WTC11 (cell line): ENCODE results near the gene ERAS. TPM values are rescaled to one million over a fixed set of nuclear protein-coding genes. Genes with fewer than 3 reads are reported as not detected.

Source experiments
- ATAC-seq: fragments of 200-7000 bp; cut with Tn5 transposase; 2 replicates; pipeline ENCODE4 v1.10.0; 2021; ENCODE audit warnings: mild to moderate bottlenecking, moderate library complexity
- CTCF ChIA-PET: fragments of 300-600 bp; sonication (Branson Sonifier 250); formaldehyde crosslinking; loops from one replicate; lab custom pipeline; 2021; ENCODE audit warnings: antibody characterized with exemption; lab: Charles Lee
- POLR2A ChIA-PET: fragments of 350-600 bp; sonication (Branson Sonifier 250); formaldehyde crosslinking; loops from one replicate; lab custom pipeline; 2021; ENCODE audit warnings: antibody characterized with exemption; lab: Charles Lee
- DNase-seq: peaks from one replicate; pipeline ENCODE4 v3.0.0; 2021; ENCODE audit warnings: low spot score
- H3K27ac Mint-ChIP-seq: 2 replicates; pipeline ENCODE4 v1.8.0; 2021; ENCODE audit warnings: mixed read lengths
- H3K27me3 Mint-ChIP-seq: 2 replicates; pipeline ENCODE4 v1.8.0; 2021; ENCODE audit warnings: low read depth, mild to moderate bottlenecking, moderate library complexity, mixed read lengths
- H3K36me3 Mint-ChIP-seq: 2 replicates; pipeline ENCODE4 v1.8.0; 2021; ENCODE audit warnings: mixed read lengths
- H3K4me1 Mint-ChIP-seq: 2 replicates; pipeline ENCODE4 v1.8.0; 2022; ENCODE audit warnings: mixed read lengths
- H3K4me3 Mint-ChIP-seq: 2 replicates; pipeline ENCODE4 v1.8.0; 2021; ENCODE audit warnings: mild to moderate bottlenecking, moderate library complexity, mixed read lengths
- H3K9me3 Mint-ChIP-seq: 2 replicates; pipeline ENCODE4 v1.8.0; 2021; ENCODE audit warnings: mixed read lengths
- ATF1 ChIP-seq: sonication (generic); formaldehyde crosslinking; IDR thresholded peaks from 2 replicates; pipeline ENCODE4 v1.8.1; 2023; ENCODE audit warnings: mild to moderate bottlenecking, moderate library complexity, missing genetic modification reagents
- CBFB ChIP-seq: sonication (generic); formaldehyde crosslinking; IDR thresholded peaks from 2 replicates; pipeline ENCODE4 v1.8.1; 2022; ENCODE audit warnings: mild to moderate bottlenecking, low read depth, missing genetic modification reagents
- CREB1 ChIP-seq: sonication (generic); formaldehyde crosslinking; IDR thresholded peaks from 2 replicates; pipeline ENCODE4 v1.8.0; 2023; ENCODE audit warnings: mild to moderate bottlenecking, missing genetic modification reagents
- ELF4 ChIP-seq: sonication (generic); formaldehyde crosslinking; IDR thresholded peaks from 2 replicates; pipeline ENCODE4 v1.8.1; 2022; ENCODE audit warnings: low read depth, mild to moderate bottlenecking, moderate library complexity, missing genetic modification reagents
- ETV6 ChIP-seq: sonication (generic); formaldehyde crosslinking; IDR thresholded peaks from 2 replicates; pipeline ENCODE4 v1.8.1; 2022; ENCODE audit warnings: mild to moderate bottlenecking, missing genetic modification reagents
- FOXP1 ChIP-seq: sonication (generic); formaldehyde crosslinking; IDR thresholded peaks from 2 replicates; pipeline ENCODE4 v1.8.0; 2022; ENCODE audit warnings: missing genetic modification reagents, mild to moderate bottlenecking, moderate library complexity, borderline replicate concordance
- GABPB1 ChIP-seq: sonication (generic); formaldehyde crosslinking; IDR thresholded peaks from 2 replicates; pipeline ENCODE4 v1.8.1; 2023; ENCODE audit warnings: mild to moderate bottlenecking, missing genetic modification reagents
- IRF2 ChIP-seq: sonication (generic); formaldehyde crosslinking; IDR thresholded peaks from 2 replicates; pipeline ENCODE4 v1.8.0; 2022; ENCODE audit warnings: low read depth, missing genetic modification reagents, borderline replicate concordance
- JAZF1 ChIP-seq: fragments of 250-450 bp; sonication (Bioruptor Pico); IDR thresholded peaks from 2 replicates; pipeline ENCODE4 v1.9.0; 2021; ENCODE audit warnings: moderate library complexity, mild to moderate bottlenecking, inconsistent platforms
- MXD4 ChIP-seq: fragments of 250-450 bp; sonication (Bioruptor Pico); IDR thresholded peaks from 2 replicates; pipeline ENCODE4 v1.8.0; 2021; ENCODE audit warnings: mild to moderate bottlenecking, moderate library complexity, borderline replicate concordance
- MYBL2 ChIP-seq: sonication (generic); formaldehyde crosslinking; IDR thresholded peaks from 2 replicates; pipeline ENCODE4 v1.8.1; 2023; ENCODE audit warnings: mild to moderate bottlenecking, moderate library complexity, missing genetic modification reagents
- NFYB ChIP-seq: sonication (generic); formaldehyde crosslinking; conservative IDR thresholded peaks from 2 replicates; pipeline ENCODE4 v1.8.0; 2022; ENCODE audit warnings: low read depth, missing genetic modification reagents
- PRRX2 ChIP-seq: fragments of 250-450 bp; sonication (Bioruptor Pico); IDR thresholded peaks from 2 replicates; pipeline ENCODE4 v1.8.0; 2021; ENCODE audit warnings: mild to moderate bottlenecking
- RORB ChIP-seq: fragments of 250-450 bp; sonication (Bioruptor Pico); IDR thresholded peaks from 2 replicates; pipeline ENCODE4 v1.9.0; 2021; ENCODE audit warnings: mild to moderate bottlenecking
- SMAD4 ChIP-seq: sonication (generic); formaldehyde crosslinking; IDR thresholded peaks from 2 replicates; pipeline ENCODE4 v1.8.0; 2022; ENCODE audit warnings: mild to moderate bottlenecking, missing genetic modification reagents
- TEAD4 ChIP-seq: sonication (generic); formaldehyde crosslinking; IDR thresholded peaks from 2 replicates; pipeline ENCODE4 v1.8.0; 2022; ENCODE audit warnings: mild to moderate bottlenecking, missing genetic modification reagents
- ZNF396 ChIP-seq: fragments of 250-450 bp; sonication (Bioruptor Pico); IDR thresholded peaks from 2 replicates; pipeline ENCODE4 v1.8.0; 2021; ENCODE audit warnings: mild to moderate bottlenecking, moderate library complexity, borderline replicate concordance
- ZNF416 ChIP-seq: fragments of 250-450 bp; sonication (Bioruptor Pico); IDR thresholded peaks from 2 replicates; pipeline ENCODE4 v1.9.0; 2021; ENCODE audit warnings: mild to moderate bottlenecking, inconsistent platforms
- ZNF423 ChIP-seq: fragments of 250-450 bp; sonication (Bioruptor Pico); IDR thresholded peaks from 2 replicates; pipeline ENCODE4 v2.1.2; 2022; ENCODE audit warnings: mild to moderate bottlenecking, moderate library complexity
- ZNF671 ChIP-seq: fragments of 250-450 bp; sonication (Bioruptor Pico); IDR thresholded peaks from 2 replicates; pipeline ENCODE4 v1.8.0; 2021; ENCODE audit warnings: mild to moderate bottlenecking
- total RNA-seq: library from RNA; stranded (reverse); gene quantifications from 3 replicates; pipeline ENCODE4 v1.2.3, GENCODE V29; 2021
- TF ChIP-seq, protein P1 (sequence below): sonication (generic); formaldehyde crosslinking; IDR thresholded peaks from 2 replicates; pipeline ENCODE4 v1.8.1; 2022; ENCODE audit warnings: low read depth, mild to moderate bottlenecking, moderate library complexity, missing genetic modification reagents, borderline replicate concordance
- TF ChIP-seq, protein P2 (sequence below): sonication (generic); formaldehyde crosslinking; IDR thresholded peaks from 2 replicates; pipeline ENCODE4 v1.8.1; 2023; ENCODE audit warnings: mild to moderate bottlenecking, missing genetic modification reagents, moderate library complexity
- TF ChIP-seq, protein P3 (sequence below): sonication (generic); formaldehyde crosslinking; IDR thresholded peaks from 2 replicates; pipeline ENCODE4 v1.8.0; 2022; ENCODE audit warnings: mild to moderate bottlenecking, missing genetic modification reagents
- TF ChIP-seq, protein P4 (sequence below): fragments of 250-450 bp; sonication (Bioruptor Pico); IDR thresholded peaks from 2 replicates; pipeline ENCODE4 v1.9.0; 2021; ENCODE audit warnings: mild to moderate bottlenecking
- TF ChIP-seq, protein P5 (sequence below): sonication (generic); formaldehyde crosslinking; IDR thresholded peaks from 2 replicates; pipeline ENCODE4 v1.8.0; 2022; ENCODE audit warnings: mild to moderate bottlenecking, missing genetic modification reagents
- TF ChIP-seq, protein P6 (sequence below): sonication (generic); formaldehyde crosslinking; IDR thresholded peaks from 2 replicates; pipeline ENCODE4 v1.8.0; 2022; ENCODE audit warnings: mild to moderate bottlenecking, missing genetic modification reagents
- TF ChIP-seq, protein P7 (sequence below): sonication (generic); formaldehyde crosslinking; IDR thresholded peaks from 2 replicates; pipeline ENCODE4 v1.8.1; 2023; ENCODE audit warnings: mild to moderate bottlenecking, missing genetic modification reagents, moderate library complexity

The ERAS gene
- total RNA-seq, 1 experiment from 2014 or later = not detected

DNA sequence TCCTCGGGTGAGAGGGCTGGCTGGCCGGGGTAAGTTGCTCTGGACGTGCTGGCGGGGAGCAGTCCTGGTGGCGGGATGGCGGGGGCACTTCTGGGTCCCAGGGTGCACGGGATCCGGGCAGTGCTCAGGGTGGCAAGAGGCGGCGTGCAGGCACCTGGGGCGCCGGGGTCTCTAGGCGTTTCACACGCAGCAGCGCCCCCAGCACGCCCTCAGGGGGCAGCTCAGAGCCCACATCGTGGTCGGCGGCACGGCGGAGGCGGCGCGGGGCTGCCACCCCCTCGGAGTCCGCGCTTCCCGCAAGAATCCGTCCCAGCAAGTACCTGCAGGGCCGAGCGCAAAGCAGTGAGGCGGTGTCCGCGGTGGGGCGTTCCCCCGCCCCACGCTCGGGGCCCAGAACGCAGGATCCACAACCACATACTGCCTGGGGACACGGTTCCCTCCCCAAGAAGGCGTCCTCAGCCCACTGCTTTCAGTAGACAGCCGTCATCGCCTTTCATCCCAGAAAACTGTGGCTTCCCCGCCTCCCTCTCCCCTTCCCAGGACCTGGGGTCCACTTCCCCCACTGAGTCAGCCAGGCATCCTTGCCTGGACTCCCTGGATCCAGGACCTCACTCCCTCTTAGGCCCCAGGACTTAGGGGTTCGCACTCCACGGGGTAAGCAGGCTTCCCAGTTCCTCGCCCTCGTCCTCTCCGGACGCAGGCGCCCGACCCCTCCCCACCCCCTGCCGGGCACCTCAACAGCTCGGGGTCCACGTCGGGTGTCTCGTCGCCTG lies 5.0 kb downstream of the ERAS start:
- Mint-ChIP-seq H3K27me3 (peaks cover 60% of the 10 kb centered on the region), H3K27ac (no peak overlapping the region), H3K4me1 (peaks cover 22% of the 10 kb centered on the region), H3K9me3 (no peaks in the 10 kb centered on the region), H3K36me3 (no peaks in the 10 kb centered on the region), H3K4me3 (peak overlapping the region; percentile 58)
- ATAC-seq (no peak), DNase-seq (peak; percentile 16)
- ChIA-PET POLR2A (no interaction called here), CTCF (interaction anchor here (1.1 kb wide), 1 partner anchor 8 kb away, joined by 3 read pairs; no protein-coding TSS in a partner anchor)
- TF ChIP-seq SMAD4 (CRISPR knock-in tag) = no peak
- TF ChIP-seq, protein P1, sequence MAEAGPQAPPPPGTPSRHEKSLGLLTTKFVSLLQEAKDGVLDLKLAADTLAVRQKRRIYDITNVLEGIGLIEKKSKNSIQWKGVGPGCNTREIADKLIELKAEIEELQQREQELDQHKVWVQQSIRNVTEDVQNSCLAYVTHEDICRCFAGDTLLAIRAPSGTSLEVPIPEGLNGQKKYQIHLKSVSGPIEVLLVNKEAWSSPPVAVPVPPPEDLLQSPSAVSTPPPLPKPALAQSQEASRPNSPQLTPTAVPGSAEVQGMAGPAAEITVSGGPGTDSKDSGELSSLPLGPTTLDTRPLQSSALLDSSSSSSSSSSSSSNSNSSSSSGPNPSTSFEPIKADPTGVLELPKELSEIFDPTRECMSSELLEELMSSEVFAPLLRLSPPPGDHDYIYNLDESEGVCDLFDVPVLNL (CRISPR knock-in tag) = no peak
- TF ChIP-seq, protein P2, sequence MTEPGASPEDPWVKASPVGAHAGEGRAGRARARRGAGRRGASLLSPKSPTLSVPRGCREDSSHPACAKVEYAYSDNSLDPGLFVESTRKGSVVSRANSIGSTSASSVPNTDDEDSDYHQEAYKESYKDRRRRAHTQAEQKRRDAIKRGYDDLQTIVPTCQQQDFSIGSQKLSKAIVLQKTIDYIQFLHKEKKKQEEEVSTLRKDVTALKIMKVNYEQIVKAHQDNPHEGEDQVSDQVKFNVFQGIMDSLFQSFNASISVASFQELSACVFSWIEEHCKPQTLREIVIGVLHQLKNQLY (CRISPR knock-in tag) = no peak
- TF ChIP-seq IRF2 = no peak
- TF ChIP-seq CBFB = no peak
- TF ChIP-seq ZNF423 = no peak
- no peak for TF ChIP-seq ELF4 (CRISPR knock-in tag)
- TF ChIP-seq ZNF396 (CRISPR knock-in tag) = no peak
- TF ChIP-seq GABPB1 (CRISPR knock-in tag) = no peak

DNA sequence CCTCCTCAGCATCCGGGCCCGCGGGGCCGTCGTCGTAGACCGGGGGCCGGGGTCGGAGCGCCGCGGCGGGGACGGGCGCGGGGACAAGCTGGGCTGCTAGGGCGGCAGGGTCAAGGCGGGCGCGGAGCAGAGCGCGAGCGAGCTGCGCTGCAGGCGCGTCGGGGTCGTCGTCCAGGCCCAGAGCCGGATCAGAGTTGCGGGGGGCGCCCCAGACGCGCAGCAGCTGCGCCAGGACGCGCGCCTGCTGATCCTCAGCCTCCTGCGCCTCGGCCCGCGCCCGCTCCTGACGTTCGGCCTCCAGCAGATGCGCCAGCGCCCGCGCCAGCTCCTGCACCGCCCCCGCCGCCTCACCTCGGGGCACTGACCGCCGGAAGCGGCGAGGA lies 5.6 kb downstream of the ERAS start:
- H3K27me3 Mint-ChIP-seq = peaks cover 65% of the 10 kb centered on the region
- no peaks in the 10 kb centered on the region for H3K9me3 Mint-ChIP-seq
- peaks cover 22% of the 10 kb centered on the region for H3K4me1 Mint-ChIP-seq
- ATAC-seq (peak; percentile 38), DNase-seq (peak; percentile 55)
- TF ChIP-seq CREB1 (no peak), NFYB (CRISPR knock-in tag) (no peak), RORB (CRISPR knock-in tag) (no peak), FOXP1 (CRISPR knock-in tag) (no peak), ATF1 (CRISPR knock-in tag) (no peak), TEAD4 (CRISPR knock-in tag) (no peak), MYBL2 (CRISPR knock-in tag) (no peak), ZNF671 (no peak), JAZF1 (CRISPR knock-in tag) (no peak), ZNF423 (no peak), MXD4 (CRISPR knock-in tag) (no peak), IRF2 (no peak), ETV6 (CRISPR knock-in tag) (no peak), ZNF416 (CRISPR knock-in tag) (no peak), PRRX2 (CRISPR knock-in tag) (no peak)
- TF ChIP-seq, protein P3, sequence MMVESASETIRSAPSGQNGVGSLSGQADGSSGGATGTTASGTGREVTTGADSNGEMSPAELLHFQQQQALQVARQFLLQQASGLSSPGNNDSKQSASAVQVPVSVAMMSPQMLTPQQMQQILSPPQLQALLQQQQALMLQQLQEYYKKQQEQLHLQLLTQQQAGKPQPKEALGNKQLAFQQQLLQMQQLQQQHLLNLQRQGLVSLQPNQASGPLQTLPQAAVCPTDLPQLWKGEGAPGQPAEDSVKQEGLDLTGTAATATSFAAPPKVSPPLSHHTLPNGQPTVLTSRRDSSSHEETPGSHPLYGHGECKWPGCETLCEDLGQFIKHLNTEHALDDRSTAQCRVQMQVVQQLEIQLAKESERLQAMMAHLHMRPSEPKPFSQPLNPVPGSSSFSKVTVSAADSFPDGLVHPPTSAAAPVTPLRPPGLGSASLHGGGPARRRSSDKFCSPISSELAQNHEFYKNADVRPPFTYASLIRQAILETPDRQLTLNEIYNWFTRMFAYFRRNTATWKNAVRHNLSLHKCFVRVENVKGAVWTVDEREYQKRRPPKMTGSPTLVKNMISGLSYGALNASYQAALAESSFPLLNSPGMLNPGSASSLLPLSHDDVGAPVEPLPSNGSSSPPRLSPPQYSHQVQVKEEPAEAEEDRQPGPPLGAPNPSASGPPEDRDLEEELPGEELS (CRISPR knock-in tag) = no peak
- TF ChIP-seq, protein P4, sequence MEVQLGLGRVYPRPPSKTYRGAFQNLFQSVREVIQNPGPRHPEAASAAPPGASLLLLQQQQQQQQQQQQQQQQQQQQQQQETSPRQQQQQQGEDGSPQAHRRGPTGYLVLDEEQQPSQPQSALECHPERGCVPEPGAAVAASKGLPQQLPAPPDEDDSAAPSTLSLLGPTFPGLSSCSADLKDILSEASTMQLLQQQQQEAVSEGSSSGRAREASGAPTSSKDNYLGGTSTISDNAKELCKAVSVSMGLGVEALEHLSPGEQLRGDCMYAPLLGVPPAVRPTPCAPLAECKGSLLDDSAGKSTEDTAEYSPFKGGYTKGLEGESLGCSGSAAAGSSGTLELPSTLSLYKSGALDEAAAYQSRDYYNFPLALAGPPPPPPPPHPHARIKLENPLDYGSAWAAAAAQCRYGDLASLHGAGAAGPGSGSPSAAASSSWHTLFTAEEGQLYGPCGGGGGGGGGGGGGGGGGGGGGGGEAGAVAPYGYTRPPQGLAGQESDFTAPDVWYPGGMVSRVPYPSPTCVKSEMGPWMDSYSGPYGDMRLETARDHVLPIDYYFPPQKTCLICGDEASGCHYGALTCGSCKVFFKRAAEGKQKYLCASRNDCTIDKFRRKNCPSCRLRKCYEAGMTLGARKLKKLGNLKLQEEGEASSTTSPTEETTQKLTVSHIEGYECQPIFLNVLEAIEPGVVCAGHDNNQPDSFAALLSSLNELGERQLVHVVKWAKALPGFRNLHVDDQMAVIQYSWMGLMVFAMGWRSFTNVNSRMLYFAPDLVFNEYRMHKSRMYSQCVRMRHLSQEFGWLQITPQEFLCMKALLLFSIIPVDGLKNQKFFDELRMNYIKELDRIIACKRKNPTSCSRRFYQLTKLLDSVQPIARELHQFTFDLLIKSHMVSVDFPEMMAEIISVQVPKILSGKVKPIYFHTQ (CRISPR knock-in tag) = no peak
- TF ChIP-seq, protein P5, sequence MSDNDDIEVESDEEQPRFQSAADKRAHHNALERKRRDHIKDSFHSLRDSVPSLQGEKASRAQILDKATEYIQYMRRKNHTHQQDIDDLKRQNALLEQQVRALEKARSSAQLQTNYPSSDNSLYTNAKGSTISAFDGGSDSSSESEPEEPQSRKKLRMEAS (CRISPR knock-in tag) = no peak
- TF ChIP-seq, protein P6, sequence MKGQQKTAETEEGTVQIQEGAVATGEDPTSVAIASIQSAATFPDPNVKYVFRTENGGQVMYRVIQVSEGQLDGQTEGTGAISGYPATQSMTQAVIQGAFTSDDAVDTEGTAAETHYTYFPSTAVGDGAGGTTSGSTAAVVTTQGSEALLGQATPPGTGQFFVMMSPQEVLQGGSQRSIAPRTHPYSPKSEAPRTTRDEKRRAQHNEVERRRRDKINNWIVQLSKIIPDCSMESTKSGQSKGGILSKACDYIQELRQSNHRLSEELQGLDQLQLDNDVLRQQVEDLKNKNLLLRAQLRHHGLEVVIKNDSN (CRISPR knock-in tag) = no peak
- TF ChIP-seq, protein P7, sequence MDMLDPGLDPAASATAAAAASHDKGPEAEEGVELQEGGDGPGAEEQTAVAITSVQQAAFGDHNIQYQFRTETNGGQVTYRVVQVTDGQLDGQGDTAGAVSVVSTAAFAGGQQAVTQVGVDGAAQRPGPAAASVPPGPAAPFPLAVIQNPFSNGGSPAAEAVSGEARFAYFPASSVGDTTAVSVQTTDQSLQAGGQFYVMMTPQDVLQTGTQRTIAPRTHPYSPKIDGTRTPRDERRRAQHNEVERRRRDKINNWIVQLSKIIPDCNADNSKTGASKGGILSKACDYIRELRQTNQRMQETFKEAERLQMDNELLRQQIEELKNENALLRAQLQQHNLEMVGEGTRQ (CRISPR knock-in tag) = no peak
- no peak overlapping the region for H3K27ac Mint-ChIP-seq
- no peaks in the 10 kb centered on the region for H3K36me3 Mint-ChIP-seq
- peak overlapping the region; percentile 58 for H3K4me3 Mint-ChIP-seq
- ChIA-PET CTCF (interaction anchor here (1.1 kb wide), 1 partner anchor 9 kb away, joined by 3 read pairs; no protein-coding TSS in a partner anchor), POLR2A (no interaction called here)
